AG04450 (cell line): ENCODE data around the gene SLC4A5. TPM values are rescaled to one million over a fixed set of nuclear protein-coding genes. Genes with fewer than 3 reads are reported as not detected.

ENCODE experiments used
- CTCF ChIA-PET: fragments of 300-600, 350-600 bp; formaldehyde crosslinking; extraction: SDS; loops from one replicate; lab custom pipeline; 2022; ENCODE audit warnings: antibody characterized with exemption, inconsistent platforms; lab: Charles Lee
- POLR2A ChIA-PET: fragments of 350-600 bp; formaldehyde crosslinking; extraction: SDS; loops from one replicate; lab custom pipeline; 2021; ENCODE audit warnings: antibody characterized with exemption, inconsistent platforms; lab: Yijun Ruan, JAX
- DNase-seq: peaks from one replicate; pipeline ENCODE4 v3.0.0-alpha.2; 2011; ENCODE audit warnings: low read depth, low spot score
- H3K27ac ChIP-seq: one replicate; pipeline ENCODE4 v1.5.1; 2012; ENCODE audit warnings: low read depth, low read length, control low read depth
- H3K27me3 ChIP-seq: one replicate; pipeline ENCODE4 v1.6.0; 2012; ENCODE audit warnings: low read length; ENCODE audit not compliant: control insufficient read depth, insufficient read depth
- H3K4me3 ChIP-seq: 2 replicates; pipeline ENCODE4 v1.5.1; 2011; ENCODE audit warnings: mild to moderate bottlenecking, low read depth, low read length, control low read depth
- H3K9me3 ChIP-seq: 2 replicates; pipeline ENCODE4 v1.5.1; 2012; ENCODE audit warnings: low read length; ENCODE audit not compliant: control insufficient read depth, insufficient read depth
- CTCF ChIP-seq: IDR thresholded peaks from 2 replicates; pipeline ENCODE4 v1.5.1; 2011; ENCODE audit warnings: low read depth, low read length, control low read depth, inconsistent platforms
- polyA plus RNA-seq: library from polyadenylated mRNA; depleted of rRNA; stranded (reverse); fragments of >200 nt; gene quantifications from 2 replicates; pipeline ENCODE4 v1.2.3, GENCODE V29; 2011

SLC4A5 gene
- polyA plus RNA-seq, 1 experiment = 0.15 TPM

- CTCF ChIA-PET = no interaction called here
- POLR2A ChIA-PET = no interaction called here
- H3K27ac ChIP-seq = no peak overlapping the region
- H3K4me3 ChIP-seq = no peak overlapping the region
- TF ChIP-seq CTCF = no peak
- peaks cover 33% of the 10 kb centered on the region for H3K27me3 ChIP-seq
- no peaks in the 10 kb centered on the region for H3K9me3 ChIP-seq
- DNase-seq = no peak
Measured at GRCh38 chr2:74255660-74256213, 87.5 kb downstream of the SLC4A5 start.

GRCh38 chr2:74253971-74254310 is 89.3 kb downstream of the SLC4A5 start:
- Histone ChIP-seq H3K27ac (no peak overlapping the region), H3K9me3 (no peaks in the 10 kb centered on the region), H3K4me3 (no peak overlapping the region), H3K27me3 (peaks cover 24% of the 10 kb centered on the region)
- no peak for DNase-seq
- ChIA-PET CTCF (interaction anchor here (0.5 kb wide), 1 partner anchor 198 kb away, joined by 4 read pairs; no protein-coding TSS in a partner anchor), POLR2A (no interaction called here)
- no peak for TF ChIP-seq CTCF

- no peak overlapping the region for H3K4me3 ChIP-seq
- H3K27ac ChIP-seq = no peak overlapping the region
- ChIA-PET POLR2A (no interaction called here), CTCF (interaction anchor here (0.7 to 1.0 kb wide), 2 partner anchors 82 to 279 kb away, joined by 3 read pairs; no protein-coding TSS in a partner anchor)
- H3K27me3 ChIP-seq = peaks cover 25% of the 10 kb centered on the region
- no peak for DNase-seq
- TF ChIP-seq CTCF = no peak
- no peaks in the 10 kb centered on the region for H3K9me3 ChIP-seq
Measured at GRCh38 chr2:74253306-74253970, 89.8 kb downstream of the SLC4A5 start.

- ChIA-PET POLR2A (no interaction called here), CTCF (interaction anchor here (0.7 to 1.0 kb wide), 2 partner anchors 83 to 279 kb away, joined by 3 read pairs; no protein-coding TSS in a partner anchor)
- H3K27ac ChIP-seq = no peak overlapping the region
- no peak for DNase-seq
- no peak overlapping the region for H3K4me3 ChIP-seq
- TF ChIP-seq CTCF = no peak
- H3K9me3 ChIP-seq = no peaks in the 10 kb centered on the region
- H3K27me3 ChIP-seq = peaks cover 27% of the 10 kb centered on the region
Measured at GRCh38 chr2:74252862-74253261, 90.4 kb downstream of the SLC4A5 start.

- no peaks in the 10 kb centered on the region for H3K9me3 ChIP-seq
- peaks cover 27% of the 10 kb centered on the region for H3K27me3 ChIP-seq
- CTCF ChIA-PET = no interaction called here
- TF ChIP-seq CTCF = no peak
- no peak overlapping the region for H3K4me3 ChIP-seq
- no peak for DNase-seq
- POLR2A ChIA-PET = no interaction called here
- no peak overlapping the region for H3K27ac ChIP-seq
Measured at GRCh38 chr2:74252036-74252435, 91.2 kb downstream of the SLC4A5 start.
